Measurements from ENCODE around the gene PIGS. TPM values are rescaled to one million over a fixed set of nuclear protein-coding genes. Genes with fewer than 3 reads are reported as not detected.
A peak's percentile ranks its signal among the peaks of the same experiment; 100 is the strongest.
"Not testable (repeated sequence)": the region's sequence is repeated elsewhere in the genome, so short reads cannot be mapped to it uniquely, and the experiment has no call there.

PIGS gene
- total and polyA plus RNA-seq, 5 donors: 16.6 to 41.8 (median 40.1) TPM

DNA sequence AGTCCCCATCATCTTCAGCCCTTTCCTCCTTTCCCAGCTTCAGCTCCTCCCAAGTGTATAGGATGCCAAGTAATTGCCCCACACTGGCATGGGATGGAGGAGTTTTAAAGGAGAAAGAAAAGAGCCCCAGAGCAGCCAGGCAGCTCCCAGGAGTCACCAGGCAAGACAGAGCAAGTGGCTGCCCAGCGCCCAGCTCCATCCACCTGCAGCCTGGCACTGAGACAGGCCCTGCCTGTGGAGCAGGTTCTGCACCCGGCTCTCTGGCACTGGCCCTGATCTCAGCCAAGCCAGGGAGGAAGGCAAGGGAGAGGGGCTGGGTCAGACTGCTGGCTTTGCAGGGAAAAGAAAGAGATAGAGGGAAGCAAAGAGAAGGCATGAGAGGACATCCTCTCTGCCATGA lies 43.5 kb downstream of the PIGS start:
- DNase-seq (peak in 1 of 3 donors; percentile 3), ATAC-seq (no peak)
- H3K4me1 ChIP-seq (ENCODE audit: control insufficient read depth, insufficient read depth, low read length): no peaks in the 10 kb centered on the region
- WGBS: 91% methylated on average over 2 of the region's 2 CpGs
- intact Hi-C loops (cut with DNase I): no loop called here
- H3K9me3 ChIP-seq (ENCODE audit: control insufficient read depth, low read length): no peaks in the 10 kb centered on the region
- H3K27me3 ChIP-seq (ENCODE audit: control insufficient read depth, insufficient read depth): no peaks in the 10 kb centered on the region
- no peak overlapping the region for H3K27ac ChIP-seq (ENCODE audit: low read length)
- H3K4me3 ChIP-seq (ENCODE audit: low read length): no peak overlapping the region

DNA sequence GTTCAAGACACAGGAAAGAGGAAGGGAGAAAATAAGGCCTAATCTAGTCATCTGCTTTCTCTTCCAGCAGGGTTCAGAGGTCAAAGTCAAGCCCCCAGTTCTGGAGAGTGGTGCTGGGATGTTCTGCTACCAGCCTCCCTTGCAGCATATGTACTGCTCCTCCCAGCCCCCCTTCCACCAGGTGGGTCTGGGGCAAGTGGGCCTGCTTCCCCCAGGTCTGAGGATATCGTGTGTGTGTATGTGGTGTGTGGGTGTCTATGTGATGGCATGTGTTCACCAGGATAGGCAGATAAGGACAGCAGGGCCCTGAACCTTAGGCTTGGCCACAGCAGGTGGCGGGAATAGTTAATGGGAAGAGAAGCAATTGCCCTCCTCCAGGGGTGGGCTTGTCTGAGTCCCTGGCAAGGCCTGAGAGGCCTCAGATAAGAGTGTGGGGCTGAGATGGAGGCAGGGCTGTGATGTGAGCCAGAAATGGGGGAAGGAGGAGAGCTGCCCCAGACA lies 44.1 kb downstream of the PIGS start:
- no peaks in the 10 kb centered on the region for H3K9me3 ChIP-seq (ENCODE audit: control insufficient read depth, low read length)
- ATAC-seq (no peak), DNase-seq (peak in 1 of 3 donors; percentile 20)
- H3K4me3 ChIP-seq (ENCODE audit: low read length): no peak overlapping the region
- H3K27ac ChIP-seq (ENCODE audit: low read length): no peak overlapping the region
- no peaks in the 10 kb centered on the region for H3K4me1 ChIP-seq (ENCODE audit: control insufficient read depth, insufficient read depth, low read length)
- intact Hi-C loops (cut with DNase I): no loop called here
- 90% methylated on average over 2 of the region's 2 CpGs for WGBS
- no peaks in the 10 kb centered on the region for H3K27me3 ChIP-seq (ENCODE audit: control insufficient read depth, insufficient read depth)

DNA sequence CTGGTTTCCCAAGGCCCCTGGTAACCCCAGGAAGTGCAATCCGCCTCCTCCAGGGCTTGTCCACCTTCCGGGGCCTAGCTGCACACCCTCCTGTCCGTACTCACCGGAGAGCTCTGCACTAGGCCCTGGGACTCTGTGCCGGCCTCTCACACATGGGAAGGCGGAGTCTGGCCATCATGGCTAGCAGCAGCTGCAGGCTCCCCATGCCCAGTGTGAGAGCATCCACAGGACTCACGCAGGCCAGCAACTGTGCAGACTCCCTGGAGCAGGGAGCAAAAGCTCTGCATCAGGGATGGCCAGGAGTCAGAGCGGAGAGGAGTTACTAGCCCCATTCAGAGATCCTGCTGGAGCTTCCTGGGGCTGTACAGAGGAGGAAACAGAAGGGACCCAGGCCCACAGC lies 44.9 kb downstream of the PIGS start:
- 73% methylated on average over 8 of the region's 8 CpGs for WGBS
- Histone ChIP-seq H3K9me3 (ENCODE audit: control insufficient read depth, low read length) (no peaks in the 10 kb centered on the region), H3K4me1 (ENCODE audit: control insufficient read depth, insufficient read depth, low read length) (no peaks in the 10 kb centered on the region), H3K4me3 (ENCODE audit: low read length) (no peak overlapping the region), H3K27ac (ENCODE audit: low read length) (no peak overlapping the region), H3K27me3 (ENCODE audit: control insufficient read depth, insufficient read depth) (no peaks in the 10 kb centered on the region)
- ATAC-seq (no peak), DNase-seq (peak in 1 of 3 donors; percentile 37)
- intact Hi-C loops (cut with DNase I): no loop called here

DNA sequence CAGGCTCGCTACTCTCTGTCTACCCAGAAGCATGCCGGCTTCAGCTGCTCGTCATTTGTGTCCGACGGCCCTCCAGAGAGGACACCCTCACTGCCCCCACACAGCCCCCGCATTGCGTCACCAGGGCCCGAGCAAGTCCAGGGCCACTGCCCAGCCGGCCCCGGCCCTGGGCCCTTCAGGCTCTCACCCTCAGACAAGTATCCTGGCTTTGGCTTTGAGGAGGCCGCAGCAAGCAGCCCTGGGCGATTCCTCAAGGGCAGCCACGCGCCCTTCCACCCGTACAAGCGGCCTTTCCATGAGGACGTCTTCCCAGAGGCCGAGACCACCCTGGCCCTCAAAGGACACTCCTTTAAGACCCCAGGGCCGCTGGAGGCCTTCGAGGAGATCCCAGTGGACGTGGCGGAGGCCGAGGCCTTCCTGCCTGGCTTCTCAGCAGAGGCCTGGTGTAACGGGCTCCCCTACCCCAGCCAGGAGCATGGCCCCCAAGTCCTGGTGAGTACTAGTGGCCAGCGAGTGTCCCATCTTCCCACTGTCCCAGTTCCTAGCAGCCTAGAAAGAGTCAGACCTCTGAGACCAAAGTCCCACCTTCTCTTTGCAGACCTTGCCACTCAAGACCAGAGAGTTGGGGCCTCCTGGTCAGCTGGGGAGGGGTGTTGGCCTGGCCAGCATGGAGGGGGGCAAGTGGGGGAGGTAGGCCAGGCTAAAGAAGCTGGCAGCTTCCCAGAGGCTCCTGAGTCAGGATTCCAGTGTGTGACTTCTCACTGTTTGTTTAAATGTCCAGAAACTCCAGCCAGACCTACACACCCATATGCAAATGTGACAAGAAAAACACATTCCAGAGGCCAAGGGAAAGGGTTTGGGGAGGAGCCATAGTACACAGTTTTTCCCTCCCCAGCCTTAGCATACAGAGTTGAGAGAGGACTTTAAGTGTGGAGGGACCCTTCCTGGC lies 46.6 kb downstream of the PIGS start:
- WGBS: 88% methylated on average over 25 of the region's 25 CpGs
- no peaks in the 10 kb centered on the region for H3K4me1 ChIP-seq (ENCODE audit: control insufficient read depth, insufficient read depth, low read length)
- peak in 1 of 3 donors; percentile 35 for DNase-seq
- intact Hi-C loops (cut with DNase I): no loop called here
- H3K9me3 ChIP-seq (ENCODE audit: control insufficient read depth, low read length): no peaks in the 10 kb centered on the region
- H3K27ac ChIP-seq (ENCODE audit: low read length): no peak overlapping the region
- H3K27me3 ChIP-seq (ENCODE audit: control insufficient read depth, insufficient read depth): no peaks in the 10 kb centered on the region
- H3K4me3 ChIP-seq (ENCODE audit: low read length): no peak overlapping the region
- peak in 1 of 2 donors; percentile 55 for ATAC-seq

DNA sequence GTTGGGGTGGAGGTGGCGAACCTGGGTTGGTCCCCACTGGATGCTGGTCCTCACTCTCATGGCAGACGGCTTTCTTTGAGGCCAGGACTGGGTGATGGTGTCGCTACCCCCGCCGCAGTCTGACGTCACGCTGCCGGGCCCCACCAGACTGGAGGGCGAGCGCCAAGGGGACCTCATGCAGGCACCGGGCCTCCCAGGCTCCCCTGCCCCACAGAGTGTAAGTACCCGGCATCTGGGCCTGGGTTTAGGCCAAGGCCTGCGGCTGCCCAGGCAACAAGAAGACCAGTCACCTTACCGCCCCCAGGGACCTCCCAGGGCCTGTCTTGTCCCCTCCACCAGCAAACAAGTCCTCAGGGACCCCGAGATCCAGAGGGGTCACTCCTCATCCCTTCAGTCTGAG lies 47.4 kb downstream of the PIGS start:
- ATAC-seq: no peak
- intact Hi-C loops (cut with DNase I): no loop called here
- H3K27ac ChIP-seq (ENCODE audit: low read length): no peak overlapping the region
- peak in 1 of 3 donors; percentile 31 for DNase-seq
- no peaks in the 10 kb centered on the region for H3K4me1 ChIP-seq (ENCODE audit: control insufficient read depth, insufficient read depth, low read length)
- no peaks in the 10 kb centered on the region for H3K9me3 ChIP-seq (ENCODE audit: control insufficient read depth, low read length)
- WGBS: 91% methylated on average over 15 of the region's 15 CpGs
- H3K4me3 ChIP-seq (ENCODE audit: low read length): no peak overlapping the region
- no peaks in the 10 kb centered on the region for H3K27me3 ChIP-seq (ENCODE audit: control insufficient read depth, insufficient read depth)

DNA sequence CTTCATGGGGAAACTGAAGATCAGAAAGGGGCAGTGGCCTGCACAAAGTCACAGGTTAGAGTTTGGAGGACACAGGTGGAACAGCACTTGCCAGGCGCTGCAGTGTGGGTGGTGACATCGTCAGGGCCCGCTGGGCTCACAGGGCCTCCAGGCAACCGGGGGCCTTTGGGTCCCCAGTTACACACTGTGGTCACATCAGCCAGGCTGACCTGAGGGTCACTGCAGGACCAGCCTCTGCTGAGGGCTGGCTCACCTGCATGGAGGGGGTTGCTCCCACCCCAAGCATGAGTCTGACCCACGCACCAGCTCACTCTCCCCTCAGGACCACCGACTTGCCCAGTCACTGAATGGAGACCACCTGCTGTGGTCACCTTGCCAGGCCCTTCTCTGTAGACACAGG lies 48.1 kb downstream of the PIGS start:
- Histone ChIP-seq H3K4me3 (ENCODE audit: low read length) (no peak overlapping the region), H3K9me3 (ENCODE audit: control insufficient read depth, low read length) (no peaks in the 10 kb centered on the region), H3K27ac (ENCODE audit: low read length) (no peak overlapping the region), H3K27me3 (ENCODE audit: control insufficient read depth, insufficient read depth) (no peaks in the 10 kb centered on the region), H3K4me1 (ENCODE audit: control insufficient read depth, insufficient read depth, low read length) (no peaks in the 10 kb centered on the region)
- DNase-seq (peak in 1 of 3 donors; percentile 27), ATAC-seq (no peak)
- intact Hi-C loops (cut with DNase I): no loop called here
- WGBS: 83% methylated on average over 6 of the region's 6 CpGs

DNA sequence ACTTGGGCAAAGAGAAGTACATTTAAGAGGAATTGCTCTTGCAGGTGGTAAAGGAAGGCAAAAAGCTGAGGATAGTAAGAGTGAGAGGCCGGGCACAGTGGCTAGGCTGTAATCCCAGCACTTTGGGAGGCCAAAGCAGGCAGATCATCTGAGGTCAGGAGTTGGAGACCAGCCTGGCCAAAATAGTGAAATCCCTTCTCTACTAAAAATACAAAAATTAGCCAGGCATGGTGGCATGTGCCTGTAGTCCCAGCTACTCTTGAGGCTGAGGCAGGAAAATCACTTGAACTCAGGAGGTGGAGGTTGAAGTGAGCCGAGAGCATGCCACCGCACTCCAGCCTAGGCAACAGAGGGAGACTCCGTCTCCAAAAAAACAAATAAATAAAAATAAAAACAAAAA lies 49.0 kb downstream of the PIGS start:
- H3K4me1 ChIP-seq (ENCODE audit: control insufficient read depth, insufficient read depth, low read length); H3K9me3 ChIP-seq (ENCODE audit: control insufficient read depth, low read length); H3K27me3 ChIP-seq (ENCODE audit: control insufficient read depth, insufficient read depth); H3K4me3 ChIP-seq (ENCODE audit: low read length); H3K27ac ChIP-seq (ENCODE audit: low read length); DNase-seq; ATAC-seq; intact Hi-C loops (cut with DNase I): not testable (repeated sequence)
- WGBS: 88% methylated on average over 4 of the region's 4 CpGs

DNA sequence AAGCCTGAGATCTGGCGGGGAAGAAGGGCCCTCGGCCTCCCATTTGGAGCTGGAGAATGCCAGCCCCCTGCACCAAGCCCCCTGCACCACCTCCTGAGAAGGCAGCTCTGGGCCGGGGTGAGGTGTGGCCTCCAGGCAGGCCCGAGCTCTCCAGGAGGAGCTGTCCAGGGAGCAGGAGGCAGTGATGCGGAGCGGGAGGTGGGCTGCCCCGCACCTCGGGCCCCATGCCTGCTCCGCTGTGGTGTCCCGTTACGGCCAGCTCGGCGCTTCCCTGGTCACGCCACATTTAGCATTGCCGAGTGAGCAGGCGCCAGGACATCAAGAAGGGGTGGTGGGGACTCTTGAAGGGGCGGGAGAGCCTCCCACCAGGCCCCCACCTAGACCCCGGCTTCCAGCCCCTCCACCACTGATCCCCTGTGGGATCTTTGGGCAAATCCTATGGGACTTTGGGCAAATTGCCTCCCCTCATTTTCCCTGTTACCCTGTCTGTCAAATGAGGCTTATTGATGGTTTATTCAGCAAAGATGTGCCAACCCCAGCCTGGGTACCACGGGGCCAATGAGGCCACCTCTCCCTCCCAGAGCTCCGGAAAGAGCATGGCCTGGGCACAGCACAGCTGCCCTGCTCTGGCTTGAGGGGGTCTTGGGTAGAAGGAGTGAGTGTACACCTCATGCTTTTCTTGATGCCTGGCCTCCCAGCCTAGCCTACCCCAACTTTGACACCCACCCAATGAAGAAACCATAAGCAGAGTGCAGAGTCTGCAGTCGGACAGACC lies 49.8 kb downstream of the PIGS start:
- no peak overlapping the region for H3K4me3 ChIP-seq (ENCODE audit: low read length)
- no peak for ATAC-seq
- H3K4me1 ChIP-seq (ENCODE audit: control insufficient read depth, insufficient read depth, low read length): no peaks in the 10 kb centered on the region
- no peaks in the 10 kb centered on the region for H3K27me3 ChIP-seq (ENCODE audit: control insufficient read depth, insufficient read depth)
- WGBS: 41% methylated on average over 21 of the region's 21 CpGs
- DNase-seq: peak in 1 of 3 donors; percentile 33
- intact Hi-C loops (cut with DNase I): no loop called here
- H3K9me3 ChIP-seq (ENCODE audit: control insufficient read depth, low read length): no peaks in the 10 kb centered on the region
- H3K27ac ChIP-seq (ENCODE audit: low read length): no peak overlapping the region

DNA sequence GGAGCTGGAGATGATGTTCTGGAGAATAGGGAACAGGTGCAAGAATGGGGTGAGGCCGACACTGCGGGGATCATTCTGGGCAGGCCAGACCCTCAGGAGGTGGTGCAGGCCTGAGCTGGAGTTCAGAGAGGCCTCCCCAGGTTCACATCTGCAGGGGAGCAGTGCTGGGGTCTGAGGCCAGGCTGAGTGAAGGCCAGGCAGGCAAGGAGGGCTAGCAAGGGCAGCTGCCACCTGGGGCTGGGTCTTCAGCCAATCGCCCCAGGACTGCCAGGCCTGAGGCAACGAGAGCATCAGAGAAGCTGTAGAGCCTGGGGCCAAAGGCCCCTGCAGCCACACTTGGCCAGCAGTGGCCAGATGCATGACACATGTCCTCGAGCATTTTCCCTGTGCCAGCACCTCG lies 50.6 kb downstream of the PIGS start:
- Histone ChIP-seq H3K27ac (ENCODE audit: low read length) (no peak overlapping the region), H3K4me3 (ENCODE audit: low read length) (no peak overlapping the region), H3K4me1 (ENCODE audit: control insufficient read depth, insufficient read depth, low read length) (no peaks in the 10 kb centered on the region), H3K9me3 (ENCODE audit: control insufficient read depth, low read length) (no peaks in the 10 kb centered on the region), H3K27me3 (ENCODE audit: control insufficient read depth, insufficient read depth) (no peaks in the 10 kb centered on the region)
- ATAC-seq (no peak), DNase-seq (no peak)
- 80% methylated on average over 6 of the region's 6 CpGs for WGBS
- intact Hi-C loops (cut with DNase I): no loop called here

DNA sequence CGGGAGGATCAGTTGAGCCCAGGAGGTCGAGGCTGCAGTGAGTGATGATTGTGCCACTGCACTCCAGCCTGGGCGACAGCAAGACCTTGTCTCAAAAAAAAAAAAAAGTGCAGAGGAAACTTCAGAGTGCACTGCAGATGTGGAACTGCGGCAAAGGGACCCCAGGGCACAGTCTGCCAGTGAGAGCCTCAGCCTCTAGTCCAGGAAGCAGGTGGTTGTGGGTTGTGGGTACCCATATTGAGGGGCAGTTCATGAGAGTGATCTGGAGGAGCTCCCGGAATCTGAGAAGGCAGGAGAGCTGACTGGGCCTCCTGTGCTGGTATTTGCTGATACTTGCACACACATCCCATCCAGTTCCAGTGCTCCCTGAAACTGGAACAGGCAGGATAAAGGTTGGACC lies 52.1 kb downstream of the PIGS start:
- ATAC-seq: no peak
- 75% methylated on average over 5 of the region's 5 CpGs for WGBS
- no peaks in the 10 kb centered on the region for H3K27me3 ChIP-seq (ENCODE audit: control insufficient read depth, insufficient read depth)
- intact Hi-C loops (cut with DNase I): no loop called here
- H3K4me3 ChIP-seq (ENCODE audit: low read length): no peak overlapping the region
- no peak overlapping the region for H3K27ac ChIP-seq (ENCODE audit: low read length)
- H3K4me1 ChIP-seq (ENCODE audit: control insufficient read depth, insufficient read depth, low read length): no peaks in the 10 kb centered on the region
- no peak for DNase-seq
- no peaks in the 10 kb centered on the region for H3K9me3 ChIP-seq (ENCODE audit: control insufficient read depth, low read length)

DNA sequence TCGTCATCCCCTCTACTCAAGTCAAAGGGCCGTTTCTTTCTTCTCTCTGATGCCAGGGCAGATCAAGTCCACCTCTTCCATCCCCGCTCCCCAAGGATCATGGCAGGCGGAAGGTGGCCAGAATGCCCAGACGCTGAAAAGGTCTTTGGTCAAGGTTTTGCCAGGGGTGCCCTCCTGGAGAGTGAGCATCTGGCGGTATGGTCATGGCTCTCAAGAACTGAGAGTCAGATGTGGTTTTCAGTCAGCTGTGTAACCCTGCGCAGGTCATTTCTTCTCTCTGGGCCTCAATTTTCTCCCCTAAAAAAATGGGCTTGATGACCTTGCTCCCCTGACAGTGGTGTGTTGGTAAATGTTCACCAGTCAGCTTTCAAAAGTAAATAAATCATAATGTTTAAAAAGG lies 52.7 kb downstream of the PIGS start:
- 77% methylated on average over 7 of the region's 7 CpGs for WGBS
- no peaks in the 10 kb centered on the region for H3K4me1 ChIP-seq (ENCODE audit: control insufficient read depth, insufficient read depth, low read length)
- no peak overlapping the region for H3K27ac ChIP-seq (ENCODE audit: low read length)
- H3K4me3 ChIP-seq (ENCODE audit: low read length): no peak overlapping the region
- intact Hi-C loops (cut with DNase I): no loop called here
- no peaks in the 10 kb centered on the region for H3K27me3 ChIP-seq (ENCODE audit: control insufficient read depth, insufficient read depth)
- DNase-seq: no peak
- no peaks in the 10 kb centered on the region for H3K9me3 ChIP-seq (ENCODE audit: control insufficient read depth, low read length)
- no peak for ATAC-seq

Data from right cardiac atrium (tissue), 5 donors.